ENCODE data around the gene RNLS. TPM values are rescaled to one million over a fixed set of nuclear protein-coding genes. Genes with fewer than 3 reads are reported as not detected.

The RNLS gene
- total RNA-seq, 1 experiment from 2014 or later, result 11.4 TPM

DNA sequence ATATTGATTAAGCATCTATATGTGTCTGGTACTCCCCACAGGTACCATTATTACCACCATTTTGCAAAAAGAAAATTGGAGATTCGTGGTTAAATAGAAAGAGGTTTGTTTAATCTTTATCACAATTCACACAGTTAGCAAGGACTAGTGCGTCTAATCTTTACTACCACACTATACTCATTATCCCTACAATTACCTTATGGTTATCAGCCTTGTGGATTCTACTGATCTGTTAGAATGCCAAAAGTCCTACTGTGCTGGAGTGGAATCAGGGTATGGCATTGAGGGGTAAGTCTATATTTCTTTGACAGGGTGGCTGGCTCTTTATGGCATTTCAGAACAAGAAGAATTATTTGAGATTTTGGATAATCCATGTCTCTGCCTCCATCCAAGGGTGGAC, 156.1 kb downstream of the RNLS start:
- DNase-seq (ENCODE audit: low read depth, low spot score), result no peak
- H3K36me3 ChIP-seq (ENCODE audit: control insufficient read depth, insufficient read depth, low read length), result no peaks in the 10 kb centered on the region
- in situ Hi-C loops (cut with HindIII; ENCODE audit: low pct_unique_long_range_greater_than_20kb, low sequenced_read_pairs), result no loop called here
- H3K4me3 ChIP-seq (ENCODE audit: low read depth in 2 of 2, low read length in 2 of 2), result no peak overlapping the region
- H3K27ac ChIP-seq (ENCODE audit: low read length), result no peak overlapping the region
- H3K9me3 ChIP-seq (ENCODE audit: control insufficient read depth, insufficient read depth, low read depth, low read length), result no peaks in the 10 kb centered on the region
- no peak for ATAC-seq
- no peak for TF ChIP-seq SIN3A (IDR thresholded peaks at IDR 0.05; ENCODE audit: borderline replicate concordance, insufficient read depth, low read depth, low read length)
- TF ChIP-seq POLR2AphosphoS5 (IDR thresholded peaks at IDR 0.05; ENCODE audit: low read depth, low read length), result no peak
- TF ChIP-seq, protein P1, sequence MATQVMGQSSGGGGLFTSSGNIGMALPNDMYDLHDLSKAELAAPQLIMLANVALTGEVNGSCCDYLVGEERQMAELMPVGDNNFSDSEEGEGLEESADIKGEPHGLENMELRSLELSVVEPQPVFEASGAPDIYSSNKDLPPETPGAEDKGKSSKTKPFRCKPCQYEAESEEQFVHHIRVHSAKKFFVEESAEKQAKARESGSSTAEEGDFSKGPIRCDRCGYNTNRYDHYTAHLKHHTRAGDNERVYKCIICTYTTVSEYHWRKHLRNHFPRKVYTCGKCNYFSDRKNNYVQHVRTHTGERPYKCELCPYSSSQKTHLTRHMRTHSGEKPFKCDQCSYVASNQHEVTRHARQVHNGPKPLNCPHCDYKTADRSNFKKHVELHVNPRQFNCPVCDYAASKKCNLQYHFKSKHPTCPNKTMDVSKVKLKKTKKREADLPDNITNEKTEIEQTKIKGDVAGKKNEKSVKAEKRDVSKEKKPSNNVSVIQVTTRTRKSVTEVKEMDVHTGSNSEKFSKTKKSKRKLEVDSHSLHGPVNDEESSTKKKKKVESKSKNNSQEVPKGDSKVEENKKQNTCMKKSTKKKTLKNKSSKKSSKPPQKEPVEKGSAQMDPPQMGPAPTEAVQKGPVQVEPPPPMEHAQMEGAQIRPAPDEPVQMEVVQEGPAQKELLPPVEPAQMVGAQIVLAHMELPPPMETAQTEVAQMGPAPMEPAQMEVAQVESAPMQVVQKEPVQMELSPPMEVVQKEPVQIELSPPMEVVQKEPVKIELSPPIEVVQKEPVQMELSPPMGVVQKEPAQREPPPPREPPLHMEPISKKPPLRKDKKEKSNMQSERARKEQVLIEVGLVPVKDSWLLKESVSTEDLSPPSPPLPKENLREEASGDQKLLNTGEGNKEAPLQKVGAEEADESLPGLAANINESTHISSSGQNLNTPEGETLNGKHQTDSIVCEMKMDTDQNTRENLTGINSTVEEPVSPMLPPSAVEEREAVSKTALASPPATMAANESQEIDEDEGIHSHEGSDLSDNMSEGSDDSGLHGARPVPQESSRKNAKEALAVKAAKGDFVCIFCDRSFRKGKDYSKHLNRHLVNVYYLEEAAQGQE (IDR thresholded peaks at IDR 0.05; ENCODE audit: insufficient read depth in 1 of 2, low read depth in 2 of 2, low read length in 1 of 2), result no peak
- no peak for TF ChIP-seq CTCF (IDR thresholded peaks at IDR 0.05)
- TF ChIP-seq TCF7L2 (IDR thresholded peaks at IDR 0.05; ENCODE audit: low read depth, low read length), result no peak
- no peaks in the 10 kb centered on the region for H3K4me1 ChIP-seq (ENCODE audit: control insufficient read depth, insufficient read depth, low read length)
- no TSS peak for BruUV-seq (replicated peaks)
- intact Hi-C loops (cut with micrococcal nuclease; ENCODE audit: unreplicated experiment), result no loop called here
- CTCF ChIA-PET, result no interaction called here
- no peaks in the 10 kb centered on the region for H3K27me3 ChIP-seq (ENCODE audit: control insufficient read depth, insufficient read depth, low read length)
- POLR2A ChIA-PET, result no interaction called here

DNA sequence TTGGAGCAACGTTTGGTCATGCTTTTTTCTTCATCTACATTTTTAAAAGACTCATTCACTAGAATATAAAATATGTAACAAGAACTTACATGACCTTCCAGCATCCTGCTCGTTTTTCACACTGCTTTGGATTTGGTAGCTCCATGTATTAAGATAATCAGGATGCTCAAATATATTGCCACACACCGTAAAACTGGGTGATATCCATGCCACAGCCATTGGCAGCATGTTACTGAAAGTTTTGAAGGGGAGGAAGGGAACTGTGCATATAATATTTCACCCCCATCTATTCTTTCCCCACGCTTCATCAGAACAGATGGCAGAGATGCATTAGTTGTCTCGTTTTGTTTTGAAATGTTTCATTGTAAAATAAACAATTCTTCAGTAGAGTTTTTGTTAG, 158.2 kb downstream of the RNLS start:
- no peak overlapping the region for H3K27ac ChIP-seq (ENCODE audit: low read length)
- DNase-seq (ENCODE audit: low read depth, low spot score), result no peak
- ATAC-seq, result no peak
- no peaks in the 10 kb centered on the region for H3K36me3 ChIP-seq (ENCODE audit: control insufficient read depth, insufficient read depth, low read length)
- ChIA-PET CTCF (no interaction called here), POLR2A (no interaction called here)
- no TSS peak for BruUV-seq (replicated peaks)
- H3K9me3 ChIP-seq (ENCODE audit: control insufficient read depth, insufficient read depth, low read depth, low read length), result no peaks in the 10 kb centered on the region
- in situ Hi-C loops (cut with HindIII; ENCODE audit: low pct_unique_long_range_greater_than_20kb, low sequenced_read_pairs), result no loop called here
- intact Hi-C loops (cut with micrococcal nuclease; ENCODE audit: unreplicated experiment), result no loop called here
- H3K4me1 ChIP-seq (ENCODE audit: control insufficient read depth, insufficient read depth, low read length), result no peaks in the 10 kb centered on the region
- H3K27me3 ChIP-seq (ENCODE audit: control insufficient read depth, insufficient read depth, low read length), result no peaks in the 10 kb centered on the region
- TF ChIP-seq TCF7L2 (IDR thresholded peaks at IDR 0.05; ENCODE audit: low read depth, low read length) (no peak), SIN3A (IDR thresholded peaks at IDR 0.05; ENCODE audit: borderline replicate concordance, insufficient read depth, low read depth, low read length) (no peak), CTCF (IDR thresholded peaks at IDR 0.05) (no peak), POLR2AphosphoS5 (IDR thresholded peaks at IDR 0.05; ENCODE audit: low read depth, low read length) (no peak)
- TF ChIP-seq, protein P1 (IDR thresholded peaks at IDR 0.05; ENCODE audit: insufficient read depth in 1 of 2, low read depth in 2 of 2, low read length in 1 of 2), result no peak
- no peak overlapping the region for H3K4me3 ChIP-seq (ENCODE audit: low read depth in 2 of 2, low read length in 2 of 2)

Data from Panc1 (cell line).